GM21367 (cell line): ENCODE data around the gene NKPD1.

Source experiments
- ATAC-seq: cut with Tn5 transposase; IDR thresholded peaks from one replicate; pipeline ENCODE4 v1.9.1; 2021; ENCODE audit not compliant: unreplicated experiment

NKPD1 gene

GRCh38 chr19:45141203-45141900 is 19.4 kb downstream of the NKPD1 start:
- no peak for ATAC-seq

GRCh38 chr19:45140533-45140932 is 20.2 kb downstream of the NKPD1 start:
- ATAC-seq, result no peak

- ATAC-seq, result no peak
These were observed 20.7 kb downstream of the NKPD1 start for GRCh38 chr19:45140144-45140503.

GRCh38 chr19:45139286-45140143 is 21.3 kb downstream of the NKPD1 start:
- ATAC-seq, result no peak

DNA sequence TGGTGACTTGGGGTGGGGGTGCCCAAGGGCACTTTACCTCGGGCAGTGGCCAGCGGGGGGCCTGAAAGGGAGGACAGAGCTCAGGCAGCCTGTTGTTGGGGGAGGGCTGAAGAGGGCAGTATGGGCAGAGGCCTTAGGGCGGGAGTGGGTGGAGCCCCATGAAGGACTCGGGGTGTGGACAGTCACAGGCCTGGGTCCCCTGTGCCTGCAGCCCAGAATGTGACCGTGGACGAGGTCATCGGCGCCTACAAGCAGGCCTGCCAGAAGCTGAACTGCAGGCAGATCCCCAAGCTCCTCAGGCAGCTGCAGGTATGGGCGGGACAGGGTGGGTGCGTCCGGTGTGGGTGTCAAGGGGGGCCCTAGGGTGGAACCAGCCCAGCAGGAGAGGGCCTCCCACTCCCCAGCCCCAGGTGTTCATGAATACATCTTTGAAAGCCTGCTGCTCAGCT is 22.5 kb downstream of the NKPD1 start:
- ATAC-seq, result no peak

GRCh38 chr19:45137179-45137761 is 23.5 kb downstream of the NKPD1 start:
- ATAC-seq, result no peak

DNA sequence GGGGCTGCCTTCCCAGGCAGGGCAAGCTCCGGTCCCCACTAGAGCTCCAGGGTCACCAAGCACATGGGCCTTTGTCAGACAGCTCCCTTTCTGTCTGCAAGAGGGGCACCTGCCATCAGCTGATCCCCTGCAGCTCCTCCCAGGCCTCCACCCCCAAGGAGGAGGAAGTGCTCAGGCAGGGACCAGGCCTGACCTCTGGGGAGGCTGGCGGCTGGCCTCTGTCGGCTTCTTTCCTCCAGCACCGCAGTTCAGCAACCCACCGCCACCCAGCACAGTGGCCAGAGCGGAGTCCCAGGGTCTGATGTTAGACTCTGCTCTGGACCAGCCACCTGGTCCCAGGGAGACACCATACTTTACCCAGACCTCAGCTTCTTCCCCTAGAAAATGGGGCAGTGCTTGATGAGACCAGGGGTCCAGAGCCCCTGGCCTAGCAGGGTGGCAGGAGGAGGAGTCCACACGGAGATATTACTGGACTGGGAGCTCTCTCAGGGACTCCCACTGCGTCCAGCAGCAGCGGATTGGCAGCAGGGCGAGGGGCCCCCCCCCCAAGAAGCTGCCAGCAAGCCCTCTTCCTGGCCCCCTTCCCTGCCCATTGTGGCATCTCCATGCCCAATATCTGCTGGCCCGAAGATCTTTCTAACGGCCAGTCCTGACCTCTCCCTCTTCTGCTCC is 24.1 kb downstream of the NKPD1 start:
- no peak for ATAC-seq

- ATAC-seq, result no peak
These were observed 25.5 kb downstream of the NKPD1 start for GRCh38 chr19:45135176-45135885.

DNA sequence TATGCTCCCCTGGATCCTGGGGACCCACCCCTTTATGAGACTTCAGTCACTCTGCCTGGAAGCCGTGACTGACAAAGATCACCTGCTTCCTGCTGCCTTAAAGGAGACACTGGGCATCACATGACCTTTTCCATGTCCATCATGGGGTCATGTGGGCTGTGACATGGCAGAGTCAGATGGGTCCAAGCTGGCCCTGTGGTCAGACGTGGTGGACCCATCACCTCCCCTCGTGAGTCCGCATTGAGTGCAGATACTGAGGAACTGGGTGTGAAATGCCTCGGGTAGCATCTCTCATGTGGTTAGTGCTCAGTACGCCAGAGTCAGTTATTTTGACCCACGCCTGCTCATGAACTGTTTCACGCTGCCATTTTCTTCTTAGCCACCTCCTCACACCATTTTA is 27.1 kb downstream of the NKPD1 start:
- ATAC-seq, result no peak

DNA sequence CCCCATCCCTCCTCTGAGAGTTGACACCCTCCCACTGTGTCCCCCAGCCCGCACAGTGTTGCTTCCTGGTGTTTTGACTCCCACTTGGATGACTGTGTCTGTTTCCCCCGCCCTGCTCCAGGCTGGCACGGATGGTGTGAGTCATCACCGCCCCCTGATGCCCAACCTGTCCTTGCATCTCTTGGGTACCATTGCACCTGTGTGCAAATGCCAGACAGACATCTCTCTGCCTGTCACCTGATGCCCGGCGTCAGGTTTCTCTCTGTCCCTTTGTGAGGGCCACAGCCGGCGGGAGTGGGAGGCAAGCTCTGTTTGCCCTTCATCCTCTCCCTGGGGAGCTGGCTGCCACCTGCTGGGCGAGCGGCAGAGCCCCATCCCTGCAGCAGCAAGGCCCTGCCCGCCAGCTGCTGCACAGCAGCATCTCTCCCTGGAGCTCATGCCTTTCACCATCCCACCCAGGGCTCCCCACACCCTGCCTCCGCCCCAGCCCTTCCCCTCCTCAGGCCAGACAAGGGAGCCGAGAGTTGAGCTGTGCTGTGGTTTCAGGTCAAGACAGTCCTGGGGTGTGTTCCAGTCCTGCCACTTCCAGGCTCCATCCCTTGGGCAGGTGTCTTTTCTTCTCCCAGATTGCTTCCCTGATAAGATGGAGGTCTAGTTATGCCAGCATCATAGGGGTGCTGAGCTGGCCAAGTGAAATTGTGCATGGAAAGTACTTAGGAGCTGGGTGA is 29.7 kb downstream of the NKPD1 start:
- ATAC-seq, result no peak

DNA sequence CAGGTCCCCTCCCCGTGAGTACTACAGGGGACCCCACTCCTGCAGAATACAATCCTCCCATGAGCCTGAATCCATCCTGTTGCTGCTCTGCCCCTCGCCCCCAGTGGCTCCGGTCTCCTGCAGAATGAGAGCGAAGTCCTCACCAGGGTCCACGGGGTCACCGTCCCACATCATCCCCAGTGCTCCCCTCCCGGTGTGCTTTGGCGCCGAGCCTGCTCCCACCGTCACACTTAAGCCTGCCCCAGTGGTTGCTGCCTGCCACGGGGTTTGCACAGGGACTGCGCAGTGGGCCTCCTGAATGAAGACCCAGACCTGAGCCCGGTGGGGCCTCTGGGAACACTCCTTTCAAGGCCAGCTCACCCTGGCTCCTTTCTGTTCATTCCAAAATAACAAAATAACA is 30.5 kb downstream of the NKPD1 start:
- no peak for ATAC-seq

GRCh38 chr19:45128806-45129205 is 32.0 kb downstream of the NKPD1 start:
- no peak for ATAC-seq

GRCh38 chr19:45128146-45128545 is 32.6 kb downstream of the NKPD1 start:
- ATAC-seq, result no peak

GRCh38 chr19:45126654-45127053 is 34.1 kb downstream of the NKPD1 start:
- ATAC-seq, result no peak

DNA sequence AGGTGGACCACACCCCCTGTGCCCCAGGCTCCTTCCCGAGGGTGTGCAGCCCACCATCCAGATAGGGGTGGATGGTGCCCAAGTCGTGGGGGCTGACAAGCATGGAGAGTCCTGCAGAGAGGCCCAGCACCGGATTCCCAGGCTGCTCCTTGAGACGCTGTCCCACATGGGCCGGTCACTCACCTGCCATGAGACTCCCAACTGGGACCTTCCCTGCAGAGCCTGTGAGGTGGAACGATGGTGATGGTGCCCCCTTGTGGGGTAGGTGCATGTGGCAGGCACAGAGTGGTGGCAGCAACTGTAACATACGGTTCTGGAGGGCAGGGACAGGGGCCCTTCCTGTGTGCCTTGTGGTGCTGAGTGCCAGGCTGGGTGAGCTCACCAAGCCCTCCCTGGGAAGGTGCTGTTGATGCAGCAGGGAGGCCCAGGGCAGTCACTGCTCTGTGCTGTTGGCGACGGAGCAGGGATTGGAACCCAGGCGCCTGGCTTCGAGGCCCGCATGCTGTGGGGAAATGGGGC is 34.7 kb downstream of the NKPD1 start:
- no peak for ATAC-seq

DNA sequence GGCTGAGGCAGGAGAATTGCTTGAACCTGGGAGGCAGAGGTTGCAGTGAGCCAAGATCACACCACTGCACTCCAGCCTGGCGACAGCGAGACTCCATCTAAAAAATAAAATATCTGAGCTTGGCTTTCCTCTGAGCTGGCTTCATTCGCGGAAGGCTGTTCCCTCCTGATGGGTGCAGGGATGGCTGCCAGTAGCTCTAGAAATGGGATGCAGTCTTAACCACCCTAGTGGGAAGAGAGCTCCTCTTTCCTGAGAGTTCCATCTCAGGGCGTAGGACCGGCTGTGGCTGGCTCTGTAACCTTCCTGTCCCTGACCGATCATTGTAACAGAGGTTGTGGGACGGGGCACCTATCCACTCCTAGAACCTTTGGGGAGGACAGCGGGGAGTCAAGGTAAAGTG is 35.4 kb downstream of the NKPD1 start:
- no peak for ATAC-seq

- no peak for ATAC-seq
These were observed 36.8 kb downstream of the NKPD1 start for GRCh38 chr19:45124021-45124420.

DNA sequence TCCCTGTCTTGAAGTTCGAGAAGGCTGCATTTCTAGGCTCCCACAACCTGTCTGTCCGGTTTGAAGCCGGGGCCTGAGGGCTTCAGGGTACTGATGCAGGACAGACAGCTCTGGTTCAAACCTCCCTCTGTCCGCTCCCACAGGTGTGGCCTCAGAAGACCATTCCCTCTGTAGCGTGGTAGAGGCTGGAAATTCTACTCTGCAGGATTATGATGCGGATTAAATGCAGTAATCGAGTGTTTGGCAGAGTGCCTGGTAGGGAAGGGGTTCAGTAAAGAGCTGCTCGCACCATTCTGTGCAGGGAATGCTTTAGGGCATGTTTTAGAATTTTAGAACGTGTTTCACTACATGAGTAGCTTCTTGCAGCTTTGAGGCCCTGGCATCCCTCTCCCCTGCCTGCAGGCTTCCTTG is 37.3 kb downstream of the NKPD1 start:
- no peak for ATAC-seq

DNA sequence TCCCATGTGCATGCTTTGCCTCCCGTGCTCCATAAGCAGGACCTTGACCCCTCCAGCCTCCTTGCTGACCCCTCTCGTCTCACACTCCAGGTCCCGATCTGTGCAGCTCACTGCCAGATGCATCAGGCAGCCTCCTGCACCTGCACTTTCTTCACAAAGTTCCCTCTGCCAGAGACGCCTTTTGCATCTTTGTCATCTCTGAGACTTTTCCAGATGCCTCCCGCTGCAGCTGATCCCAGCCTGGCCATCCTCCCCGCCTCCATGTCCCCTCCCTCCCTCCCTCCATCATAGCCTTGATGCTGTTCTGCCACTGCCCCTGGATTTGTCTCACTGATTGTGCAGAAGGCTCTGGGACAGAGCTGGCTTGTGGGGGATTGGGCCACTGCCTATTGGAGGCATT is 38.0 kb downstream of the NKPD1 start:
- no peak for ATAC-seq

DNA sequence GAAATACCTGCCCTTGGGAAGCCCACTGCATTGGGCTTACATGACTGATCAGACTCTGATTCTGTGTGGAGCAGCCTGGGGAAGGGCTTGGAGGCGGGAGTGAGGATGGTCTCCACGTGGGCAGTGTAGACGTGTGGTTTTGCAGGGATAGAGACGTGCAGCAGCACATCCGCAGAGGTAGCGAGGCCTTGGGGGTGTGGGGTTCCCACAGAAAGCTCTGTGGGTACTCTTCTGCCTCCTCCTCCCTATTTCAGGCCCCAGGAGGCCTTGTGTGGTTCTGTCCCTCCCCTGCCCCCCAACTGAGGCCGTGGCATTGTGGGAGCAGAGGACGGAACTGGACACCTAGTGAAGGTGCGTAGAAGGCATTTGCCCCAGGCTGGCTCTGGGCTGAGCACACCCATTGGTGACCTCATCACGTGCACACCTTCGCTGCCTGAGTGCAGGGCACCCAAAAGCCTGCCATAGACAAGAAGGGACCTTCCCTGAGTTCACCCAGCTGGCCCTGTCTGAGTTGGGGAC is 38.9 kb downstream of the NKPD1 start:
- ATAC-seq, result no peak
